ENCODE measurements around the gene TRAPPC11.
"Not testable (repeated sequence)": the region's sequence is repeated elsewhere in the genome, so short reads cannot be mapped to it uniquely, and the experiment has no call there.

Gene TRAPPC11

DNA sequence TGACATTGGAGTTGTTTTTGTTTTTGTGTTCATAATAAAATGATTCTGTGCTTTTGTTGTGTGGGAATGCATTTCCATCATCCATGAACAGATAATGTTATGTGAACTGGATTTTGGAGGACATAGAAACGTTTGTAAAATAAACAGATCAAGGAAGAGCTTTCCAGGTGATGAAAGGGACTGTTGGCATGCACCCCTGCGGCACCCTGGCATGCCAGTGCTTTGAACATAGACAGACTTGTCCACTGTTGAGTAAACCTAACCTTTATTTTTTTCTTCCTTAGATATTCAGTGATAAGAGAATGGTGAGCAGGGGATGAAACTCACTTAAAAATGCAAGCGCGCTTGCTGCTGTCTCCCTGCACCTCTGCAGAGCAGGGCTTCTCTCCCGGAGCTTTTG lies 59.8 kb downstream of the TRAPPC11 start:
- DNase-seq (ENCODE audit: low read depth in 1 of 2, low spot score in 1 of 2): no peak

GRCh38 chr4:183721207-183722081 lies 62.4 kb downstream of the TRAPPC11 start:
- peak in 1 of 2 donors; percentile 26 for DNase-seq (ENCODE audit: low read depth in 1 of 2, low spot score in 1 of 2)

GRCh38 chr4:183722731-183723560 lies 63.9 kb downstream of the TRAPPC11 start:
- peak; percentile 20 to 24 for DNase-seq (ENCODE audit: low read depth in 1 of 2, low spot score in 1 of 2)

- DNase-seq (ENCODE audit: low read depth in 1 of 2, low spot score in 1 of 2): no peak
Observed at GRCh38 chr4:183723561-183724228, 64.6 kb downstream of the TRAPPC11 start.

GRCh38 chr4:183725585-183725984 lies 66.5 kb downstream of the TRAPPC11 start:
- not testable (repeated sequence) for DNase-seq (ENCODE audit: low read depth in 1 of 2, low spot score in 1 of 2)

DNA sequence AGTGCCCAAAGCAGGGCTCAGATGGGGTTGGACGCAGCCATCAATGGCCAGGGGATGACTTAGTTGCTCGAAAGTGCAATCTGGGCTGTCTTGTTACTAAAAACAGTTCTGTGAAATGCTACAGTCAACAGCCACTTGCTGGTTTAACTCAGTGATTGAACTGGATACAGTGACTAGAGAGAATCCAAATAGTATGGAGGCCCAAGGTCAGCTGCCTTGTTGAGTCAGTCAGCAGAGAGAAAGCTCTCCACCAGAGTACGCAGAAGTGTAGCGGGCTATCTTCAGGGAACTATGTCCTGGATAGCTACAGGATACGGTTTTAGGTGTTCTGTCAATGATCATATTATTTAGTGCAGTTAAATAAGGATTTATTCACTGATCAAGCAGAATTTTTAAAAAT lies 68.4 kb downstream of the TRAPPC11 start:
- no peak for DNase-seq (ENCODE audit: low read depth in 1 of 2, low spot score in 1 of 2)

DNA sequence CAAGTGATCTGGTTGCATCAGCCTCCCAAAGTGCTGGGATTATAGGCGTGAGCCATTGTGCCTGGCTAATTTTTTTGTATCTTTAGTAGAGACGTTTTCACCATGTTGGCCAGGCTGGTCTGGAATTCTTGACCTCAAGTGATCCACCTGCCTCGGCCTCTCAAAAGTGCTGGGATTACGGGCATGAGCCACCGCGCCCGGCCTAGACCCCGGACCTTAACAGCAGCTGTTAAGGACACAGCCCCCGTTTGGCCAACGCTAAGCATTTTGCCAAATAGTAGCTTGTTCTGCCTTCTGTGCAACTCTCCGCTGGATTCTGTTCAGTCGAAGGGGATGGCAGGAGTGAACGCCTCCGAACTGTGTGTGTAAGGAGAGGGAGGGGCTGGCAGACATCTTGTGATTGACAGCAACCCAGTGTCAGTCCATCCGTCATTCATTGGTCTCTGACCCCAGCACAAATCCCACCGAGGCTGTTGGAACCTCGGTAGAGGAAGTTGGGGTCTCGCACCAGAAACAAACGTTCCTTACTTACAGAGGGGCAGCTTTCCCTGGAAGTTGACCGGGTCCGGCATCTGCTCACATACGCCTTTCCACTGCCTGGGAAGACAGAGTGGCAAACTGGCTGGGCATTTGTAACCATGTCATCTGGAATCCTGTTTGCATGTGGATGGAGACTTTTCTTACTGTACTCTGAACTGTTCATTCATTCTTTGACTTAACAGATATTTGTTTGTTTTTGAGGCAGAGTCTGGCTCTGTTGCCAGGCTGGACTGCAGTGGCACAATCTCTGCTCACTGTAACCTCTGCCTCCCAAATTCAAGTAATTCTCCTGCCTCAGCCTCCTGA lies 69.4 kb downstream of the TRAPPC11 start:
- no peak for DNase-seq (ENCODE audit: low read depth in 1 of 2, low spot score in 1 of 2)

DNA sequence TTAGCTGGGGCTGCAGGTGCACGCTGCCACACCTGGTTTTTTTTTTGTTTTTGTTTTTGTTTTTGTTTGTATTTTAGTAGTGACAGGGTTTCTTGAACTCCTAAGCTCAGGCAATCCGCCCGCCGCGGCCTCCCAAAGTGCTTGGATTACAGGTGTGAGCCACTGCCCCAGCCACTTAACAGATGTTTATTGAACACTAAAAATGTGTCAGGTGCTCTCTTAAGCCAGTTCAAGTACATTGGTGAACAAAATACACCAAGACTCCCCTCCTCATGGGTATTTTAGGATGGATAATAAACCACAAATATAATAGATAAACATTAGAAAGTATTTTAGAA lies 69.9 kb downstream of the TRAPPC11 start:
- DNase-seq (ENCODE audit: low read depth in 1 of 2, low spot score in 1 of 2): no peak

DNA sequence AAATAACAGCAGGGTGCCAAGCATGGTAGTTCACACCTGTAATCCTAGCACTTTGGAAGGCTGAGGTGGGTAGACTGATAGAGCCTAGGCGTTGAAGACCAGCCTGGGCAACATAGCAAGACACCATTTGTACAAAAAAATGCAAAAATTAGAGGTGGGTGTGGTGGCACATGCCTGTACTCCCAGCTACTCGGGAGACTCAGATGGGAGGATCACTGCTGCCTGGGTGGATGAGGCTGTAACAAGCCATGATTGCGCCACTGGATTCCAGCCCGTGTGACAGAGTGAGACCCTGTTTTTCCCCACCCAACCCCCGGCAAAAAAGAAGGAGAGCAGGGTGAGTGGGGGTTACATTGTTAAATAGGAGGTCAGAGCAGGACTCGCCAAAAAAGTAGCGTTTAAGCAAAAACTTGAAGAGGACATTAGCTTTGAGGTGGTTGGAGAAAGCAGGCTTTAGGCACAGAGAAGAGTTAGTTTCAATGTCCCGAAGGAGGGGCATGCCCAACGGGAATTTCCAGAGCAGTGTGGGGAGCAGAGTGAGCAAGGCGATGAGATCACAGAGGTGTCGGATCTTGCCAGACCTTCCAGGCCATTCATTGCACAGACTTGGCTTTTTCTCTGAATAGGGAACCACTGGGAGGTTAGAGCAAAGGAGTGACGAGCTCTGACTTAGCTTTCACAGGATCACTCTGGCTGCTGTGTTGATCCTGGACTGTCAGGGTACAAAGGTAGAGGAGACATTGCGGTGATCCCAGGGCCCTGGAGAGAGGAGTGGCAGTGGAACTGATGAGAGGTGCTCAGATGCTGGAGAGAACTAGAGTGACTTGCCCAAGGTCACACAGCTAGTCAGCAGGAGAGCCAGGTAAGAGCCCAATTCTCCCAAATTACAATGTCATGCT lies 70.6 kb downstream of the TRAPPC11 start:
- DNase-seq (ENCODE audit: low read depth in 1 of 2, low spot score in 1 of 2): no peak

GRCh38 chr4:183732296-183732695 lies 73.2 kb downstream of the TRAPPC11 start:
- no peak for DNase-seq (ENCODE audit: low read depth in 1 of 2, low spot score in 1 of 2)

- no peak for DNase-seq (ENCODE audit: low read depth in 1 of 2, low spot score in 1 of 2)
Observed at GRCh38 chr4:183733181-183733580, 74.1 kb downstream of the TRAPPC11 start.

DNA sequence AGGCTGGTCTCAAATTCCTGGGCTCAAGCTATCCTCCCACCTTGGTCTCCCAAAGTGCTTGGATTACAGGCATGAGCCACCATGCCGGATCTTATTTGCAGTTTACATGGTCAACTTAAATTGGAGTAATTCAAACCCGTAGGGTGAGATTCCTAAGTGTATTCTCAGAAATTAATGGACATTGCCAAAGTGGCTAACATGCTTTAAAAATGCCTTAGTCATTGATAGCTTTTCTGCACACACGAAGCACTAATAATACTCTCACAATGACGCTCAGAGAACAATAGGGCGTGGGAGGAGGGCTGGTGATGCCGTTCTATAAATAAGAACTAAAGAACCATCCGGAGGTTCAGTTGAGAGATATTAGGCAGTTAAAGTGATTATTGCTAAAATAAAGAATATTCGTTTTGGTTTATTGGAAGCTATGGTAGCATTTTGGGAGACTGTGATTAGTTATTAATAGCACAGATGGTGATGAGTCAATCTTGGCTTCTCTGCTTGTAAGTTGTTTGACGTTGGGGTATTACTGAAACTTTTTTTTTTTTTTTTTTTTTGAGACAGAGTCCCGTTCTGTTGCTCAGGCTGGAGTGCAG lies 79.1 kb downstream of the TRAPPC11 start:
- no peak for DNase-seq (ENCODE audit: low read depth in 1 of 2, low spot score in 1 of 2)

GRCh38 chr4:183738961-183739360 lies 79.9 kb downstream of the TRAPPC11 start:
- DNase-seq (ENCODE audit: low read depth in 1 of 2, low spot score in 1 of 2): no peak

DNA sequence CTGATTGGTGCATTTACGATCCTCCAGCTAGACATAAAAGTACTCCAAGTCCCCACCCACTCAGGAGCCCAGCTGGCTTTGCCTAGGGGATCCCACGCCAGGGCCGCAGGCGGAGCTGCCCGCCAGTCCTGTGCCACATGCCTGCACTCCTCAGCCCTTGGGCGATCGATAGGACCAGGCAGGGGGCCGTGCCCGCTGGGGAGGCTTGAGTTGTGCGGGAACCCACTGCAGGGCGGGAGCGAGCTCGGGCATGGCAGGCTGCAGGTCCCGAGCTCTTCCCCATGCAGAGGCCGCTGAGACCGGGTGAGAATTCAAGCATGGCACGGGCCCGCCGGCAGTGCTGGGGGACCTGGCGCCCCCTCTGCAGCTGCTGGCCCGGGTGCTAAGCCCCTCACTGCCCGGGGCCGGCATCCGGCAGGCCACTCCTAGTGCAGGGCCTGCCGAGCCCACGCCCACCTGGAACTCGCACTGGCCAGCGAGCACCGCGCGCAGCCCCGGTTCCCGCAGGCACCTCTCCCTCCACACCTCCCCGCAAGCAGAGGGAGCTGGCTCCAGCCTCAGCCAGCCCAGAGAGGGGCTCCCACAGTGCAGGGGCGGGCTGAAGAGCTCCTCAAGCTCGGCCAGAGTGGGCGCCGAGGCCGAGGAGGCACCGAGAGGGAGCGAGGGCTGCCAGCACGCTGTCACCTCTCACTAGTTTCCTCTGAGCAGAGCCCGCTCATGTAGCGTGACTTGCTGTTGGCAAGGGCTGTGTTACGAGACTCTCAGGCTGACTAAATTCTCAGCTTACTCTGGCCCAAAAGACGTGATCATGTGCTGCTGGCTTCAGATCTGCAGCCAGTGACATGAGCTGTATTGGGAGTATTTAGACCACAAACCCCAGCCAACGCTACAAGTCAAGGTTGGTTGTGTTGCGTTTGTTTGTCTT lies 87.5 kb downstream of the TRAPPC11 start:
- no peak for DNase-seq (ENCODE audit: low read depth in 1 of 2, low spot score in 1 of 2)

DNA sequence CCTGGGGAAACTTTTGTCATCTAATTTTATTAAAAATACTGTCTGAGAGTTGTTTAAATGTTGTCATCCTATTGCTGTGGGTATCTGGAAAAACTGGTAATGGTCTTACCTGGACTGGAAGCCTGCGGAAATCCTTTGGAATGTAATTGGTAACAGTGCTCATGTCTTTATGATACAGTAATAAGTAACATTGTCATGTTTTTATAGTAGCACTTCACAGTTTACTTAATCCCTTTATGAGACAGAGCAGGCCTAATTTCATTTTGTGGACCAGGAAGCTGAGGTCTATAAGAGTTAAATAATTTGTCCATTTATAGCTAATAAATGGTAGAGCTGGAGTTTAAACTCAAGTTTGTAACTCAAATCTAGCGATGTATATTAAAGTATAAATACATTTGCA lies 88.3 kb downstream of the TRAPPC11 start:
- DNase-seq (ENCODE audit: low read depth in 1 of 2, low spot score in 1 of 2): no peak

- DNase-seq (ENCODE audit: low read depth in 1 of 2, low spot score in 1 of 2): no peak
Observed at GRCh38 chr4:183747931-183748670, 89.0 kb downstream of the TRAPPC11 start.

- no peak for DNase-seq (ENCODE audit: low read depth in 1 of 2, low spot score in 1 of 2)
Observed at GRCh38 chr4:183751106-183751505, 92.0 kb downstream of the TRAPPC11 start.

- no peak for DNase-seq (ENCODE audit: low read depth in 1 of 2, low spot score in 1 of 2)
Observed at GRCh38 chr4:183755596-183755995, 96.5 kb downstream of the TRAPPC11 start.
